Measurements from ENCODE around the gene ATP8B4. TPM values are rescaled to one million over a fixed set of nuclear protein-coding genes. Genes with fewer than 3 reads are reported as not detected.

Gene ATP8B4
- total and polyA plus RNA-seq, 2 of the 8 experiments (the other 6 are each of a cell fraction or from before 2014, with no cell fraction given): 0.17 to 0.24 TPM

DNA sequence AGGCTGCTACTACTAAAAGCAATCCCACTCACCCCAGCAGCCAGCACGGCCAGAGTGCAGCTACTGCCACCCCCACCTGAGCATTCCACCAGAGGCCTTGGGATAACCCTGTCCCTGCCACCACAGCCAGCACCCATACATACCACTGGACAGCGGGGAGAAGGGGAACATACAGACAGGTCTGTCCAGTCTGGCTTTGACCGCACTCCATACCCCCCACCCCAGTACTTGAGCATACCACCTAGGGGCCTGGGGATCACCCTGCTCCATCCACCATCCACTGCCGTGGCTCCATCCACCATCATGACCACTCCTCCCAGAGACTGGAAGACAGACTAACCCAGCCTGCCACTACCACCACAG is 210.1 kb downstream of the ATP8B4 start:
- Histone ChIP-seq H4K20me1 (replicated peaks in 1 of 2; ENCODE audit: control insufficient read depth in 1 of 2, insufficient read depth in 2 of 2, low read length in 2 of 2) (no peaks in the 10 kb centered on the region), H3K4ac (replicated peaks; ENCODE audit: insufficient read length, low read depth, low read length) (no peak overlapping the region), H2BK5ac (ENCODE audit: low read depth, low read length) (no peak overlapping the region), H4K5ac (ENCODE audit: insufficient read length, low read depth, low read length) (no peak overlapping the region), H3K4me1 (replicated peaks in 1 of 4; ENCODE audit: control insufficient read depth in 3 of 4, insufficient read depth in 4 of 4, low read length in 3 of 4) (no peaks in the 10 kb centered on the region), H2BK12ac (ENCODE audit: low read depth, low read length) (no peak overlapping the region), H2BK20ac (ENCODE audit: low read length) (no peak overlapping the region), H3K27ac (ENCODE audit: low read depth, low read length) (no peak overlapping the region), H3K4me2 (ENCODE audit: insufficient read depth in 1 of 2, low read depth in 2 of 2, low read length in 2 of 2) (no peak overlapping the region), H3K79me1 (ENCODE audit: low read depth, low read length) (no peaks in the 10 kb centered on the region), H2BK15ac (ENCODE audit: low read length) (no peak overlapping the region), H3K79me2 (ENCODE audit: control insufficient read depth in 1 of 2, insufficient read depth in 2 of 2, low read length in 2 of 2) (no peaks in the 10 kb centered on the region), H3K23me2 (ENCODE audit: low read depth, low read length) (no peaks in the 10 kb centered on the region), H3K56ac (replicated peaks; ENCODE audit: insufficient read length, low read depth, low read length) (no peak overlapping the region), H3K14ac (ENCODE audit: insufficient read length) (no peak overlapping the region), H3K23ac (ENCODE audit: insufficient read length) (no peak overlapping the region), H3K18ac (ENCODE audit: extremely low read depth, low read length) (no peak overlapping the region), H3K4me3 (ENCODE audit: extremely low read depth in 1 of 4, insufficient read depth in 2 of 4, low read depth in 3 of 4, low read length in 4 of 4) (no peak overlapping the region), H4K91ac (replicated peaks; ENCODE audit: insufficient read length, low read length) (no peak overlapping the region), H3K36me3 (ENCODE audit: control insufficient read depth in 2 of 4, insufficient read depth in 4 of 4, low read length in 3 of 4) (no peaks in the 10 kb centered on the region), H4K8ac (ENCODE audit: extremely low read depth, insufficient read depth, low read length) (no peak overlapping the region; the same call in 1 of the 2 replicates), H3K9ac (replicated peaks in 1 of 4; ENCODE audit: extremely low read depth in 1 of 4, low read depth in 3 of 4, low read length in 3 of 4) (no peak overlapping the region), H3K9me3 (ENCODE audit: insufficient read depth in 2 of 2, low read depth in 1 of 2, low read length in 1 of 2) (no peaks in the 10 kb centered on the region), H2AFZ (ENCODE audit: low read length) (no peak overlapping the region), H3K27me3 (replicated peaks in 1 of 4; ENCODE audit: control insufficient read depth in 3 of 4, extremely low read depth in 1 of 4, insufficient read depth in 3 of 4, low read length in 3 of 4) (no peaks in the 10 kb centered on the region), H2AK5ac (ENCODE audit: low read depth, low read length) (no peak overlapping the region), H2BK120ac (replicated peaks; ENCODE audit: low read depth, low read length) (no peak overlapping the region)
- DNase-seq (ENCODE audit: low read depth in 1 of 2, low spot score in 2 of 2) (no peak), FAIRE-seq (no peak)
- ChIA-PET POLR2A (ENCODE audit: partially characterized antibody) (interaction anchor here (0.6 kb wide), 1 partner anchor 13 kb away, joined by 3 read pairs; no protein-coding TSS in a partner anchor), CTCF (ENCODE audit: partially characterized antibody) (interaction anchor here (0.7 to 1.3 kb wide), 2 partner anchors 8 to 1804 kb away, joined by 3 read pairs; no protein-coding TSS in a partner anchor)
- WGBS, 2 experiments (ENCODE audit: extremely low coverage in 1 of 2, insufficient coverage in 1 of 2, insufficient read length in 1 of 2, insufficient replicate concordance in 2 of 2, low coverage in 1 of 2, low lambda C conversion rate in 2 of 2, missing lambda C conversion rate in 1 of 2): 94% methylated on average over 4 of the region's 4 CpGs; no CpG with 5 or more reads in 1 of the 2 experiments
- TF ChIP-seq SRF (IDR thresholded peaks at IDR 0.05; ENCODE audit: low read depth, low read length) (no peak), CEBPB (IDR thresholded peaks at IDR 0.05; ENCODE audit: low read depth, low read length) (no peak), JUN (IDR thresholded peaks at IDR 0.05; ENCODE audit: low read depth, low read length) (no peak), GABPA (IDR thresholded peaks at IDR 0.05; ENCODE audit: borderline replicate concordance, insufficient read depth, low read length) (no peak), POLR2A (IDR thresholded peaks at IDR 0.05; ENCODE audit: control extremely low read depth in 1 of 2, low read depth in 2 of 2, low read length in 2 of 2) (no peak), CBX8 (IDR thresholded peaks at IDR 0.05; ENCODE audit: borderline replicate concordance, low read depth, low read length) (no peak), TCF12 (IDR thresholded peaks at IDR 0.05; ENCODE audit: low read depth, low read length) (no peak), BRCA1 (IDR thresholded peaks at IDR 0.05; ENCODE audit: low read depth, low read length) (no peak), SUZ12 (IDR thresholded peaks at IDR 0.05; ENCODE audit: low read length) (no peak), RNF2 (IDR thresholded peaks at IDR 0.05; ENCODE audit: borderline replicate concordance, low read depth, low read length, missing control alignments, poor library complexity, severe bottlenecking) (no peak), SIRT6 (IDR thresholded peaks at IDR 0.05; ENCODE audit: low read length) (no peak)
